ENCODE measurements around the gene MAP1LC3C.
A peak's percentile ranks its signal among the peaks of the same experiment; 100 is the strongest.

MAP1LC3C gene

GRCh38 chr1:241999026-241999425, at the start of gene MAP1LC3C:
Gene MAP1LC3C (minus strand): TSS chr1:241999098. CDS start chr1:241999008, 90 bp downstream.
- no peak for DNase-seq

- no peak for DNase-seq
These were observed 44.3 kb upstream of the MAP1LC3C start for GRCh38 chr1:242043165-242043564.

GRCh38 chr1:242034392-242034791, 35.5 kb upstream of the MAP1LC3C start:
- DNase-seq, result no peak

- DNase-seq, result no peak
These were observed 34.5 kb upstream of the MAP1LC3C start for GRCh38 chr1:242033447-242033846.

GRCh38 chr1:242030071-242030470, 31.2 kb upstream of the MAP1LC3C start:
- DNase-seq, result no peak

GRCh38 chr1:242025681-242026080, 26.8 kb upstream of the MAP1LC3C start:
- DNase-seq, result no peak

- DNase-seq, result no peak
These were observed 24.9 kb upstream of the MAP1LC3C start for GRCh38 chr1:242023805-242024204.

- DNase-seq, result no peak
These were observed 20.1 kb upstream of the MAP1LC3C start for GRCh38 chr1:242019018-242019417.

GRCh38 chr1:242017580-242018233, 18.8 kb upstream of the MAP1LC3C start:
- peak; percentile 29 to 64 for DNase-seq

- no peak for DNase-seq
These were observed 17.6 kb upstream of the MAP1LC3C start for GRCh38 chr1:242016479-242016878.

GRCh38 chr1:242011894-242012660, 13.2 kb upstream of the MAP1LC3C start:
- DNase-seq, result no peak

- no peak for DNase-seq
These were observed 10.1 kb upstream of the MAP1LC3C start for GRCh38 chr1:242008826-242009495.

- DNase-seq, result no peak
These were observed 8.1 kb upstream of the MAP1LC3C start for GRCh38 chr1:242006976-242007375.

- DNase-seq, result no peak
These were observed 7.1 kb upstream of the MAP1LC3C start for GRCh38 chr1:242005866-242006535.

GRCh38 chr1:242004751-242005495, 6.0 kb upstream of the MAP1LC3C start:
- no peak for DNase-seq

- no peak for DNase-seq
These were observed 3.6 kb upstream of the MAP1LC3C start for GRCh38 chr1:242002510-242002909.

GRCh38 chr1:242002072-242002471, 3.2 kb upstream of the MAP1LC3C start:
- no peak for DNase-seq

GRCh38 chr1:242000434-242000833, 1.5 kb upstream of the MAP1LC3C start:
- no peak for DNase-seq

GRCh38 chr1:241998412-241998921, 431 bp downstream of the MAP1LC3C start:
- peak in 1 of 2 donors; percentile 26 for DNase-seq

- no peak for DNase-seq
These were observed 1.4 kb downstream of the MAP1LC3C start for GRCh38 chr1:241997401-241997998.

- no peak for DNase-seq
These were observed 4.7 kb downstream of the MAP1LC3C start for GRCh38 chr1:241994171-241994570.

GRCh38 chr1:241992734-241993133, 6.2 kb downstream of the MAP1LC3C start:
- DNase-seq, result no peak
